Smooth muscle cell (in vitro differentiated cells): ENCODE results near the gene SAP30. TPM values are rescaled to one million over a fixed set of nuclear protein-coding genes. Genes with fewer than 3 reads are reported as not detected.

Experiments
- DNase-seq: peaks from one replicate; lab custom pipeline; 2025; ENCODE audit not compliant: unreplicated experiment; lab: John Stamatoyannopoulos, UW
- H2AFZ ChIP-seq: fragments of 200-600 bp; sonication (generic); 2 replicates; pipeline ENCODE4 v1.6.0; 2016; ENCODE audit warnings: antibody characterized with exemption, low read depth, mild to moderate bottlenecking
- H3F3A ChIP-seq: fragments of 200-600 bp; sonication (generic); 2 replicates; pipeline ENCODE4 v1.6.0; 2017; ENCODE audit warnings: antibody characterized with exemption, low read depth
- H3K27ac ChIP-seq: fragments of 200-600 bp; sonication (generic); 2 replicates; pipeline ENCODE4 v1.5.1; 2016; ENCODE audit warnings: low read depth, mild to moderate bottlenecking
- H3K27me3 ChIP-seq: fragments of 200-600 bp; sonication (generic); 2 replicates; pipeline ENCODE4 v1.6.1; 2016; ENCODE audit warnings: low read depth, mild to moderate bottlenecking
- H3K36me3 ChIP-seq: fragments of 200-600 bp; sonication (generic); 2 replicates; pipeline ENCODE4 v1.5.1; 2016; ENCODE audit warnings: low read depth
- H3K4me1 ChIP-seq: fragments of 200-600 bp; sonication (generic); 2 replicates; pipeline ENCODE4 v1.5.1; 2016; ENCODE audit warnings: low read depth
- H3K4me2 ChIP-seq: fragments of 200-600 bp; sonication (generic); 2 replicates; pipeline ENCODE4 v1.6.0; 2016; ENCODE audit warnings: mild to moderate bottlenecking
- H3K4me3 ChIP-seq: fragments of 200-600 bp; sonication (generic); 2 replicates; pipeline ENCODE4 v1.5.1; 2016; ENCODE audit warnings: mild to moderate bottlenecking
- H3K79me2 ChIP-seq: fragments of 200-600 bp; sonication (generic); 2 replicates; pipeline ENCODE4 v1.6.0; 2016; ENCODE audit warnings: low read depth, mild to moderate bottlenecking
- H3K9ac ChIP-seq: fragments of 200-600 bp; sonication (generic); 2 replicates; pipeline ENCODE4 v1.6.0; 2016; ENCODE audit warnings: low read depth
- H3K9me3 ChIP-seq: fragments of 200-600 bp; sonication (generic); replicated peaks from 2 replicates; pipeline ENCODE4 v1.5.1; 2016; ENCODE audit warnings: low read depth
- H4K20me1 ChIP-seq: fragments of 200-600 bp; sonication (generic); 2 replicates; pipeline ENCODE4 v1.6.0; 2016; ENCODE audit warnings: low read depth
- WGBS: methylation state at CpG from one replicate; pipeline ENCODE4 v1.1.7; 2016; ENCODE audit warnings: low lambda C conversion rate; 5-methylcytosine and 5-hydroxymethylcytosine counted together
- polyA plus RNA-seq: library from polyadenylated mRNA; unstranded; fragments of >200 nt; fragmentation: Nextera tagmentation; extraction: Ambion mirVana; gene quantifications from 2 replicates; pipeline ENCODE4 v1.2.1, GENCODE V29; 2016
- total RNA-seq: library from RNA; depleted of rRNA; stranded (reverse); fragments of >200 nt; gene quantifications from 2 replicates; pipeline ENCODE4 v1.2.3, GENCODE V29; 2014
- TF ChIP-seq, protein P1 (sequence below): fragments of 200-600 bp; sonication (generic); IDR thresholded peaks from 2 replicates; pipeline ENCODE4 v1.5.1; 2017; ENCODE audit warnings: borderline replicate concordance, mild to moderate bottlenecking, antibody characterized with exemption; ENCODE audit not compliant: insufficient read depth, poor library complexity, severe bottlenecking

Gene SAP30
- total and polyA plus RNA-seq, 2 experiments from 2014 or later, result 18.6 to 35.2 TPM

DNA sequence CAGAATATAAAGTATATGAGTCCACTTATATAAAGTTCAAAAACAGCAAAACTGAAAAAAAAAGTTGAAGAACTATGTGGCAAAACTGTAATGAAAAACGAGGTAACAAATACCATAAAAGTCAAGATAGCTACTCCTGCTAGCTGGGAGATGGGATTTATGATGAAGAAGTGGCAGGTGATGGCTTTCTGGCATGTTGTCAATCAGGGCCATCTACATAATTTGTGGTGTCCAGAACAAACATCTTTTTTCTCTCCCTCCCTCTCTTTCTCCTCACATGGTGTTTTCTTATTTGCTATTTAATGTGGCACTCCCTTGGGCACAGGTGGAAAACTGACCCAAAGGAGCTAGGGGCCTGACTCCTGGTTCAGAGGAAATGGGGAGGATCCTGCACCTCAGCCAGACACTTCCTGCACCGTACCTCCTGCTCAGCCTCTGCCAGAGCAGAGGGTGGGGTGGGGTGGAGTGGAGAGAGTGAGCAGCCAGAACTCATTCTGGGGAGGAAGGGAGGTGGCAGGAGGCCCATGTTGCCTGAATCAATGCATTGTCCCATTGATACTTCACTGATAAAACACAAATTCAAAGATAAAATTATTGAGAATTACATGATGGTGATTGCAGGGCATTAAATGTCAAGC lies 5.3 kb upstream of the SAP30 start:
- H3K9ac ChIP-seq, result no peak overlapping the region
- TF ChIP-seq, protein P1, sequence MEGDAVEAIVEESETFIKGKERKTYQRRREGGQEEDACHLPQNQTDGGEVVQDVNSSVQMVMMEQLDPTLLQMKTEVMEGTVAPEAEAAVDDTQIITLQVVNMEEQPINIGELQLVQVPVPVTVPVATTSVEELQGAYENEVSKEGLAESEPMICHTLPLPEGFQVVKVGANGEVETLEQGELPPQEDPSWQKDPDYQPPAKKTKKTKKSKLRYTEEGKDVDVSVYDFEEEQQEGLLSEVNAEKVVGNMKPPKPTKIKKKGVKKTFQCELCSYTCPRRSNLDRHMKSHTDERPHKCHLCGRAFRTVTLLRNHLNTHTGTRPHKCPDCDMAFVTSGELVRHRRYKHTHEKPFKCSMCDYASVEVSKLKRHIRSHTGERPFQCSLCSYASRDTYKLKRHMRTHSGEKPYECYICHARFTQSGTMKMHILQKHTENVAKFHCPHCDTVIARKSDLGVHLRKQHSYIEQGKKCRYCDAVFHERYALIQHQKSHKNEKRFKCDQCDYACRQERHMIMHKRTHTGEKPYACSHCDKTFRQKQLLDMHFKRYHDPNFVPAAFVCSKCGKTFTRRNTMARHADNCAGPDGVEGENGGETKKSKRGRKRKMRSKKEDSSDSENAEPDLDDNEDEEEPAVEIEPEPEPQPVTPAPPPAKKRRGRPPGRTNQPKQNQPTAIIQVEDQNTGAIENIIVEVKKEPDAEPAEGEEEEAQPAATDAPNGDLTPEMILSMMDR, result no peak

DNA sequence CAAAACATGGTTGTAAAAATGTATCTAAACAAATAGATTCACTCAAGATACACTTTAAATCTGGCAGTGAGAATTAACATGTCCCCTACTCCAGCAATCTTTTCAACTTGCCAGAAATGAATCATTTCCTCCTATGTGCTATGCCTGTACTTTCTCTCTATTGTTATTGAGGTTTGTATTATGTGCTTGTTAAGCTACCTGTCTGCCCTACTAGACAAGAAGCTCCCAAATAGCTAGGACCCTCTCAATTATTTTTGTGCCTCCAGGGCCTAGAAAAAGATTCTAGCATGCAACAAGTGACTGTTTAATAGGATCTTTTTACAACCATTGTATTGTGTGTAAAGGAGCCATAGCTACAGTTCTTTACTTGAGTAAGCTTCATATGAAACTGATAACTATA lies 3.5 kb upstream of the SAP30 start:
- Histone ChIP-seq H3K27ac (no peak overlapping the region), H3K27me3 (no peaks in the 10 kb centered on the region), H2AFZ (no peak overlapping the region), H3K4me1 (no peaks in the 10 kb centered on the region), H3K4me2 (peak overlapping the region; percentile 87), H3K9ac (no peak overlapping the region), H3K9me3 (no peaks in the 10 kb centered on the region), H3K79me2 (peaks cover 6% of the 10 kb centered on the region), H3F3A (peaks cover 2% of the 10 kb centered on the region), H3K36me3 (no peaks in the 10 kb centered on the region), H4K20me1 (no peaks in the 10 kb centered on the region), H3K4me3 (no peak overlapping the region)
- no peak for DNase-seq
- TF ChIP-seq, protein P1, result no peak

More for the DNA sequence above, 5.3 kb upstream of the SAP30 start:
- Histone ChIP-seq H3K9me3 (no peaks in the 10 kb centered on the region), H3K4me3 (no peak overlapping the region), H3K27ac (no peak overlapping the region), H3K27me3 (no peaks in the 10 kb centered on the region), H3K36me3 (no peaks in the 10 kb centered on the region), H4K20me1 (no peaks in the 10 kb centered on the region), H3K4me2 (no peak overlapping the region), H3F3A (peaks cover 2% of the 10 kb centered on the region), H3K79me2 (peaks cover 4% of the 10 kb centered on the region), H2AFZ (no peak overlapping the region), H3K4me1 (no peaks in the 10 kb centered on the region)
- WGBS, result 71% methylated on average over 2 of the region's 2 CpGs
- DNase-seq, result no peak

DNA sequence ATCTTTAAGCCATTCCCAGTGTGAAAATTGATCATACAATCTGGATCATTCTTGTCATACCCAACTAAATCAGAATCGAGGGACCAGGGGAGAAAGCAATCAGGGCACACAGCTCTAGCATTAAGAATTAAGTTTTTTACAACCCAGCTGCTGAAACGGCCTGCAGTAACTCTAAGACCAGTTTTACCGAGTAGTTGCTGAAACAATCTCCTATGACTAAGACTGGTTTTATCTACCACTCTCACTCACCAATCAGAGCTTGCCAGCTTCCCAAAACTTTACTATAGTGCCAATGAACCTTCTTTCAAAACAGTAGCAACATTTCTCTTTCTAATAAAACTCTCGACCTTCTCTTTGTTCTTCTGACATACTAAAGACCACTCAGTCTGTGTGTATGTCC lies 2.8 kb upstream of the SAP30 start:
- H3F3A ChIP-seq, result peaks cover 3% of the 10 kb centered on the region
- H3K4me3 ChIP-seq, result peak overlapping the region; percentile 7
- H3K36me3 ChIP-seq, result no peaks in the 10 kb centered on the region
- peak overlapping the region; percentile 24 for H2AFZ ChIP-seq
- H3K27ac ChIP-seq, result no peak overlapping the region
- 30% methylated on average over 4 of the region's 4 CpGs for WGBS
- H3K79me2 ChIP-seq, result peaks cover 13% of the 10 kb centered on the region
- no peaks in the 10 kb centered on the region for H3K4me1 ChIP-seq
- DNase-seq, result no peak
- no peaks in the 10 kb centered on the region for H3K27me3 ChIP-seq
- TF ChIP-seq, protein P1, result no peak
- peak overlapping the region; percentile 87 for H3K4me2 ChIP-seq
- no peaks in the 10 kb centered on the region for H3K9me3 ChIP-seq
- H3K9ac ChIP-seq, result no peak overlapping the region
- H4K20me1 ChIP-seq, result peaks cover 5% of the 10 kb centered on the region

DNA sequence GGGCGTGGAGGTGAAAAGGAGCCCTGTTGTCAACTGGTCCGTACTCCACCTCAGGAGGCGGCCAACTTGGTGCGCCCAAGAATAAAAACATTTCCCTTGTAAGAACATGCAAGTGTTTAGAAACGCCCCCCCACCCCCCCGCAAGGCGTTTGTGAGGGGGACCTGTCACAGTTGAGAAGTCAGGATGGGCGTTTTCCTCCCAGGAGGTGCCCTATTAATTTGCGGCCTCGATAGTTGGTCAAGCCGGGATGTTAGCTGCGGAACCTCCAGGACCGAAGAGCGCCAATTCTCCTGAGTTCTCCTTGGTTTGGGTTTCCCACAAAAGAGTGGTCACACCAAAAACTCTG lies 651 bp upstream of the SAP30 start:
- 1% methylated on average over 13 of the region's 14 CpGs for WGBS
- Histone ChIP-seq H3K4me1 (peaks cover 6% of the 10 kb centered on the region), H3K4me2 (peak overlapping the region; percentile 87), H3K36me3 (no peaks in the 10 kb centered on the region), H3K79me2 (peaks cover 33% of the 10 kb centered on the region), H3K27ac (peak overlapping the region; percentile 74), H4K20me1 (peaks cover 10% of the 10 kb centered on the region), H3F3A (peaks cover 7% of the 10 kb centered on the region), H3K9me3 (no peaks in the 10 kb centered on the region), H3K4me3 (peak overlapping the region; percentile 93), H3K27me3 (no peaks in the 10 kb centered on the region), H2AFZ (peak overlapping the region; percentile 98), H3K9ac (peak overlapping the region; percentile 57)
- TF ChIP-seq, protein P1, result no peak
- peak; percentile 59 for DNase-seq
